Subcutaneous adipose tissue (tissue), 4 donors: ENCODE data around the gene DNAJC16. TPM values are rescaled to one million over a fixed set of nuclear protein-coding genes. Genes with fewer than 3 reads are reported as not detected.

ENCODE experiments used
- total RNA-seq, 4 donors: library from RNA; depleted of rRNA; stranded (reverse); fragments of >200 nt; gene quantifications; one replicate each; pipeline ENCODE4 v1.1.0, GENCODE V29; 2016
- TF ChIP-seq, protein P1 (sequence below): fragments of 450-650 bp; IDR thresholded peaks from one replicate; pipeline ENCODE4 v1.5.1; 2016; ENCODE audit warnings: low read depth, mild to moderate bottlenecking, control low read depth, antibody characterized with exemption, moderate library complexity

DNAJC16 gene
- total RNA-seq, 4 donors from 2014 or later: 12.1 to 22.3 (median 13.8) TPM

DNA sequence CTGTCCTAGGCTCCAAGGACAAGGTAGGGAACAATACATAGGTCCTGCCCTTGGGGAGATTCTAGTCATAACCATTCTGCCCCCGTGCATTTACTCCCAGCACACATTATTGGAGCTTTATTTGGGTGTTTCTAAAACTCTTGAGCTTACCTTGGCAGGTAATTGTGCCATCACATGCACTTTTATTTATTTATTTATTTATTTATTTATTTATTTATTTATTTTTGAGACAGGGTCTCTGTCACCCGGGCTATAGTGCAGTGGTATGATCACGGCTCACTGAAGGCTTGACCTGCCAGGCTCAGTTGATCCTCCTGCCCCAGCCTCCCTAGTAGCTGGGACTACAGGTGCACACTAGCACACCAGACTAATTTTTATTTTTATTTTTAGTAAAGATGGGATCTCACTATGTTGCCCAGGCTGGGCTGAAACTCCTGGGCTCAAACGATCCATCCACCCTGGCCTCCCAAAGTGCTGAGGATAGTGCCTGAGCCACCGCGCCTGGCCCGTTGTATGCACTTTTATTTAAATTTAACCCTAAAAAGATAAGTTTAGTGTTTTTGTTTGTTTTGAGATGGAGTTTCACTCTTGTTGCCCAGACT lies 49.0 kb downstream of the DNAJC16 start:
- TF ChIP-seq, protein P1, sequence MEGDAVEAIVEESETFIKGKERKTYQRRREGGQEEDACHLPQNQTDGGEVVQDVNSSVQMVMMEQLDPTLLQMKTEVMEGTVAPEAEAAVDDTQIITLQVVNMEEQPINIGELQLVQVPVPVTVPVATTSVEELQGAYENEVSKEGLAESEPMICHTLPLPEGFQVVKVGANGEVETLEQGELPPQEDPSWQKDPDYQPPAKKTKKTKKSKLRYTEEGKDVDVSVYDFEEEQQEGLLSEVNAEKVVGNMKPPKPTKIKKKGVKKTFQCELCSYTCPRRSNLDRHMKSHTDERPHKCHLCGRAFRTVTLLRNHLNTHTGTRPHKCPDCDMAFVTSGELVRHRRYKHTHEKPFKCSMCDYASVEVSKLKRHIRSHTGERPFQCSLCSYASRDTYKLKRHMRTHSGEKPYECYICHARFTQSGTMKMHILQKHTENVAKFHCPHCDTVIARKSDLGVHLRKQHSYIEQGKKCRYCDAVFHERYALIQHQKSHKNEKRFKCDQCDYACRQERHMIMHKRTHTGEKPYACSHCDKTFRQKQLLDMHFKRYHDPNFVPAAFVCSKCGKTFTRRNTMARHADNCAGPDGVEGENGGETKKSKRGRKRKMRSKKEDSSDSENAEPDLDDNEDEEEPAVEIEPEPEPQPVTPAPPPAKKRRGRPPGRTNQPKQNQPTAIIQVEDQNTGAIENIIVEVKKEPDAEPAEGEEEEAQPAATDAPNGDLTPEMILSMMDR: no peak

DNA sequence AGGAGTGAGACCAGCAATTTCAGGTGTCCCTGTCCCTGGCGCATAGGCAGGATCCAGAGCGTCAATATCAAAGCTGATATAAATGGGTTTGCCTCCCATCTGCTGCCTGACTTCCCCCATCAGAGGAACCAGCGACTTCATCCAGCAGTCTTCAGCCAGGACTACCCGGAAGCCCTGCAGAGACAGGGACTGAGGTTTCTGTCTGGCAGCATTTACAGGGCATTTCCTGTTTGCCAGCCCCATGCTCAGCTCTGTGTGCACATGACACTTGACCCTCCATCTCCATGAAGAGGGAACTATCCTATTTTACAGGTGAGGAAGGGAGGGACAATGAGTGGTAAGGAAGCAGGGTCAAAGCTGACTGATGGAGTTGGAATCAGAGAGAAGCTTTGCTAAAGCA lies 51.0 kb downstream of the DNAJC16 start:
- TF ChIP-seq, protein P1: no peak

GRCh38 chr1:15578921-15579682 lies 52.5 kb downstream of the DNAJC16 start:
- TF ChIP-seq, protein P1: no peak

- TF ChIP-seq, protein P1: no peak
Observed at GRCh38 chr1:15579683-15580047, 53.0 kb downstream of the DNAJC16 start.

DNA sequence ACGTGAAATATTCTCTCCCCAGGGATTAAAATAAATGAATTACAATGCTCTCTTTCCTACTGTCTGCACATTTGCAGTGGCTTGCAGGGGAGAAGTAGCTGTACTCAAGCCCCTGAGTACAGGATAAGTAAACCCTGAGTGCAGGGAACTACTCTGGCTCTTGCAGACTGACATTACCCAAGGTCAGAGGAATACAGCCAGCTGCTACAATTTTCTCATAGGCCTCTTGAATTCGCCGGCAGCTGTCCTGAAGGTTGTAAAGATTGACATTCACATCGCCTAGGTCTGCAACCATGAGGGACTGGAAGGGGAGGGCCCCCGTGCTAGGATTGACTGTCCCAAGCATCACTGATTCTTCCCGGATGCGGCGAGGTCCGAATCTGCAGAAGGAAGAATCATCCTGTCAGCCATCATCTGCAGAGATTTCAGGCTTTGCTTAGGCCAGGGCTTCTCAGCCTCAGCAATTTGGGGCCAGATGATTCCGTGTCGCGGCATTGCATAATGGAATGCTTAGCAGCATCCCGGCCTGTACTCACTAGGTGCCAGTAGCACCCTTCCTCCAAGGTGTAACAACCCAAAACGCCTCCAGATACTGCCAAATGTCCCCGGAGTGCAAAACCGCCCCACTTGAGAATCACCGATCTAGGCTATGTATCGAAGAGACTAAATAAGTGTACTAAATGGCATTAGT lies 56.5 kb downstream of the DNAJC16 start:
- TF ChIP-seq, protein P1: no peak

GRCh38 chr1:15584489-15585363 lies 58.1 kb downstream of the DNAJC16 start, which contains the start of gene AGMAT:
Gene AGMAT (minus strand): TSS chr1:15585051. CDS start chr1:15584967, 84 bp downstream.
- TF ChIP-seq, protein P1: no peak
